NAMALWA (cell line): ENCODE results near the gene NDST3.

ENCODE experiments used
- DNase-seq: peaks from one replicate; pipeline ENCODE4 v3.0.0-alpha.2; 2015; ENCODE audit warnings: low spot score

Gene NDST3

DNA sequence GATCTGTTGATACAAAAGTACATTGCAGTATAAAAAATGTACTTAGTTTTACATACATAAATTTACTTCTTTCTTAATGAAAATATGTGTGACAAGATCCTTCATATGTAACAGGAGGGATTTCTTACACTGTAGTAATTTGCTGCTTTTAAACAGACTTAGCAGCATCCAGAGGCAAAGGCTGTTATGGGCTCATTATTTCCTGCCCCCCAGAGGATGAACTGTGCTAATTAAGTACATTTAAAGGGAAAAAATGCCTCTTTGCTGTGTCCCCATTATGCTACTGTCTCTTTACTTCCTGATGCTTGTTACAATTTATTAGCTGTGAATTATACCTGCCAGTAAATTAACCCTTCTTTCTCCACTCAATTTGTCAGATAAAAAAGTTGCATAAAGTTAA is 47.1 kb downstream of the NDST3 start:
- DNase-seq, result no peak

DNA sequence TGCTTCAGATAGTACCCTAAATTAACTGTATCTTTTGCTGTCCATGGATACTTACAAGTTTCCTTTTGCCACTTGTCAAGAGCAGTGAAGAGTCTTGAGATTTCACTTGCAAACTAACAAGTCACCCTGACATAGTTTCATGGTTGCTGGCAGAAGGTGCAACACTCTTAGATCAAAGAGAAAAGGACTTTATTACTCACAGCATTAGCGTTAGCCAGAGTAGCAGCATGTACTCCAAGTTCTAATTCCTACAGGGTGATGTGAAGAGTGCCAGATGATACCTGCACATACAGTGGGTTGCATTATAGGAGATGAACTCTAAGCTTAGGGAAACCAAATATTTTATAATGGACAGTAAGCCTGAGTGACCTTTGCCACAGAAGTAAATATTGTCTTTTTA is 47.9 kb downstream of the NDST3 start:
- no peak for DNase-seq

DNA sequence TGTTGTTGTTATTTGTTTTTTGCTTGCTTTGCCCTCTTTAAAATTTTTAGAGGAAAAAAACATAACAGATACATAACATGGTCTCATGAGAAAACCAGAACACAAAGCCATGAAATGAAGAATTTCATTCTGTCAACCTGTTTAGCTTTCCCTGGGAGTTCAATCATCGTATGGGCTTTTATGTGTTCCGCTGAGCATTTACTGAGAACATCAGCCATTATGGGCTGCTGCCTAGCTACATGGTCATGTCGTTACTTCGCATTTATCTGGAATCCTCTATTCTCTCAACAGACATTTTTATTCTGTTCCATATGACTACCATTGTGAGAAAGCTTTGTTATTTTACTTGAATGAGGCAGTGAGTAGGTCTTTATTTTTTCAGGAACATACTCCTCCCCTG is 51.4 kb downstream of the NDST3 start:
- no peak for DNase-seq

DNA sequence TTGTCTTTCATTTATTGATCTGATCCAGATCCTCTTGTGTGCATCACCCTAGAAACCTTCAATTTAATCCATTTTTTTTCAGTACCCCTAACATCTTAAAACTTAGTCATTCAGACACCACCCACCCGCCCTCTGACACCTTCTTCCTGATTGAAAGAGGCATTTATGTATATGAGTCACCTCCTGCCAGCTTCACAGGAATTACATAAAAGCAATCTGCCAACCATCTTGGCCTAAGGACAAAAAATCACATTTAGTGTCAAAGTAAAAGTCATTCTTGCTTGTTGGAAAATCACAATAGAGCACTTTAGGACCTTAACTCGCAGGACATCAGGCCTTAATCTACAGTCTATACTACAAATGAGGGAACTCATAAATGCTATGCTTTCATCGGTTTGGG is 52.1 kb downstream of the NDST3 start:
- no peak for DNase-seq

DNA sequence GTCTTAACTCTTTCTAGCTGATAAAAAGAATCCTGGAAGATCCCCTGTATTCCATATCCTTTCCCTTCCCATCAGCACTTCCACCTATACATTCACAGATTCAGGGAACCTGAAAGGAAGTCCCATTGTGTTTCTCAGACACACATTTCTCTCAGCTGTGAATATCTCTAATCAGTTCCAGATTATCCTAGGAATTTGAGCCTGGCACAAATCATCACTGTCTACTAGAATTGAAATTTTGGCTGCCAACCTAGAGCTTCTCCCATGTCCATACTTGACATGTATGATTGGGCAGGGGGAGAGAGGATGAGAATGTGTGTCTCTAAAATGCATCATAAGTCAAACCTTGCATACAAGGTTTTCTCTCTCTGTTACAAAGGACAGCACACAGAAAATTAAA is 53.1 kb downstream of the NDST3 start:
- no peak for DNase-seq

DNA sequence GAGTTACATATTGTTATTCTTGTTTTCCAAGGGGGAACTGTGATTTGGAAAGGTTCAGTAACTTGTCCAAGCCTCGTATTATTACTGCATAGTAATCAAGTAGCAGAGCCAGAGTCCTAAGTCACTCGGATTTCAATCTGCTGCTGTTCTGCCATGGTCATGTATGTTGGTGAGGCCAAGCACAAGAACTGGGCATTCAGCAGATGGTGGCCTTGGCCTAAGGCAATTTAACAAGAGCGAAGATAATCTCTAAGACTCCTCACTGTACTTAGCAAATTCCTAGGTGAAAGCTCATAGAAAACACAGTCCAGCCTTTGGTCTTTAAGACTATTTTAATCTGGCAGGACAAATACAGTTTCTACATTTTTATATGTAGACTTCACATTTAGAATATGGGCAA is 64.8 kb downstream of the NDST3 start:
- no peak for DNase-seq

DNA sequence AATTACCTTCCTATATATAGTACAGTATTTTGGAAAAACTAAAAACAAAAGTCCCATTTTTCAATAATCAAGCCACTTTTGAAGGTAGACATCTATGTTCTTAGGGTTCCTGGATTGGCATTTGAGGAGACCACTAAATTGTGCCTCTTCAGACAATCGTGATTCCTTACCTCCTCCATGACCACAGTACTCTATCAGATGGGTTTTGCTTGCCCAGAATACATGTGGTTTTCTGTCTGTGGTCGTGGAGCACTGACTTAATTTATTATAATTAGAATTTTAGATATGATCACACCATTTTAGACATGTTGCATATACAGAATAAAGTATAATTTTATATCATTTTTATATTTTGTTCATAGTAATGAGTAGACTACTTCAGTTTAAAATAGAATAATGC is 67.9 kb downstream of the NDST3 start:
- DNase-seq, result no peak

DNA sequence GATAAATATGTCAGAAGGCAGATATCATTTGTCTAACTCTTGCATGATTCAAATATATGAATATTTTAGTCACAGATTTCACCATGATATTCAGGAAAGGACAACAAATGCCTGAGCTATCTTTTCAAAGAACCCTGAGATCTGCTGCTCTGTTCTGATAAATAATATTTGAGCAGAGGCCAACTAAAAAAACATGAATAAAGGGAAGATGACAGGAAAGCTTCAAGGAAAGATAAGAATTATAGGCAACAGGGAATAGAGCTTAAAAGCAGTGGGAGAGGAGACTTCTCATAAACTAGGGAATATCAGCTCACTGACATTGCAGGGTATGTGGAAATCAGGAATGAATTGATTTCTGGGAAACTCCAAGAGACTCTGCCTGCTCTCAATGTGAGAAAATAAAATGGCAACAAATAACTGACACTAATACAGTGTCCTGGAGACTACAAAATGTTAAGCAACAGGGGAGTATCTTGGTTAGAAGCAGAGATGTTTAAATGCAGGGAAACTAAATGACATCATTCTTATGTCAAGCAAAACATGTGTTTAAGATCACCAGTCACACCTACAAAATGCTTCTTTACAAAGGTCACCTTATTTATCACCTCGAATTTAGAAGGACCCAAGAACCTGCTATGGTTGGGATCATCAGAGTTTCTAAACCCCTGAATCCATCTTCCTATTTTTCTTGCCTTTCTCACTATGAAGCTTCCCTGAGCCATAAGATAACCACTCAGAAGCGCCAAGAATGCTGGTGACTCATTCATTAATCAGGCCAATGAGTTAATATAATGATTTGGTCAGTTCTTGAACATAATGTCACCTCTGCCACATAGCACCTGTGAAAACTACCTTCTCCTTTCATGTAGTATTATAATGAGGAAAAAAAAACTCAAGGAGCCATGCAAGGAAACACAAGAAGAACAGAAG is 78.1 kb downstream of the NDST3 start:
- no peak for DNase-seq

DNA sequence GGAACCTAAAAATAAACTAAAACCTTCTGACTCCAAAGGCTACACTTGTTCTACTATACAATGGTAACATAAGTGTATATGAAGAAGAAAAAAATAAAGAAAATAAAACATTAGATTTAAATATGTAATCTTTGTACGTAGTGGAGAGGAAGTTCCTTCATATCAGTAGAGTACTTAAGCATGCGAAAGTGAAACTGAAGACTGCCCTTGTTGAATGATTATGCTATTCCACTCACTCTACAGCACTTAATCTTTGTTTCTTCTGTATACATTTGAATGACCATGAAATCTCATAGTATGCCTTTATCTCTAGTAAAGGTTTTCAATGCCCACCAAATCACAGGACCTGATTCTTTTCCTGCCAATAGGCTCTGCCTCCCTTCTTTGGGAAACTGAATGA is 78.9 kb downstream of the NDST3 start:
- DNase-seq, result peak; percentile 21

DNA sequence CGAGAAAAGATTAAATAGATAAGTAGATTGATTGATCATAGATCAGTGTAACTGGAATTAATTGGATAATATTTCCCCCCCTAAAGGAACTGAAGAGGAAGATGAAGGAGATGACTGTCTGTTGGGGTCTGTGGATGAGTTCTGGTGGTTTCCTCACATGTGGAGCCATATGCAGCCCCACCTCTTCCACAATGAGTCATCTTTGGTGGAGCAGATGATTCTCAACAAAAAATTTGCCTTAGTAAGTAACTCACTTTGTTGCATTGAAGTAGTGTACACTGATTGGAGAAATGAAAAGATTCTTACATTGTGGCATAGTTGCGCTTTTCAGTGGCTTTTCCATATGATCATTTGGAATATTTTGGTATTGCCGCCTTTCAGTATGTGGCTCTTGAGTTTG is 80.4 kb downstream of the NDST3 start:
- no peak for DNase-seq

DNA sequence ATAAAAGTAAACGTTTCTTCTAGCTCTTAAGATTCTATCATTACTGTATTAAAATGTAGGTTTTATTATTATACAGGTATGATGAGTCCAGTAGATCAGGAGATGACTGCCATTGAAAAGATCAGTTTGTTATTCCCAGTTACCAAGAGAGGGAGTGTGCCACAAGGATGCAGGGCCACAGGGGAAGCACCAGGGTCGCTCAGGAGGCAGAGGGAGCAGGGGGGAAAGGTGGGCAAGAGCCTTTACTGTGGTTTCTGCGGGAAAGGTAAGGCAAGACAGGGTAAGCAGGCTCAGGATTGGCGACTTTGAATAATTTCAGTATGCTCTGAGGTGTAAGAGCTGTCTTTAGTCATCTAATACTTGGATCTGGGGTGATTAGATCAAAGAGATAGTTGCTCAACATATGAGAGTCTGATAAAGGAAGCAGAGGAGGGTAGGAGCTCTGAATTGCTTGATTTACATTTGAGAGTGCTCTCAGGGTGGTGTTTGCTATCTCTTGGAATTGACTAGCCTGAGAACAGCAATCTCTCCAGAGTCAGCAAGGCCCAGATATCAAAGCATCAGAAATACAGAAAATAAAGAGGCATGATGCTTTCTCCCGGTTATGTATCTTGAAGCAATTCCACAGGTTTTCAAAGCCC is 86.0 kb downstream of the NDST3 start:
- DNase-seq, result no peak

DNA sequence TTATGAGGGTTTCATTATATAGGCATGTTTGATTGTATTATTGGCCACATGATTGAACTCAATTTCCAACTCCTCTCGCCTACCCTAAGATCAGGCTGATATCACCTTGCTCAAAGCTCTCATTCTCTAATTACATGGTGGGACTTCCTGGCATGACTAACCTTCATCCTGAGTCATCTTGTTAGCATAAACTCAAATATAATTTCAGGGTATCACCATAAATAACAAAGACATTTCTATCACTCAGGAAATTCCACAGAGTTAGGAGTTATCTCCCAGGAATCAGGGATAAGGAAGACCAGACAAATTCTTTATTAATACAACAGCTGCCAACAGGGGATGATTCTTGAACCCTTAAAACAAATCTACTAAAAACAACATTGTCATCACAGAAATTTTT is 90.7 kb downstream of the NDST3 start:
- DNase-seq, result no peak

DNA sequence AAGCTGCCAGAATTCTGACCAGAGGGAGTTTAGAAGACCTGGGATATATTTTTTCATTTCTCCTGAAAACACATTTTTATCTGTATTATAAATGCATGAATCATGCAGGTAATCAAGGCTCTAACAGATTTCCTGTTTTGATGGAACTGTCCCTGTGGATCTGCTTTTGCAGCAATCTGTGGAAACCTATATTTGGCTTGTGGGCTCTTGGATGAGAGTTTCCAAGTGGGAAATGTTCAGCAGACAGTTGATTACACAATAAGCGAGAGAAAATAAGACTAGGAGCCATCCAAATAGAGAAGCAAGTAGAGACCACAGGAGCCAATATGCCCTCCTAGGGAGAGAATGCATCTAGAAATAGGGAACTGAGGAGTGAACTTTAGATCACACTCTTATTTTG is 105.0 kb downstream of the NDST3 start:
- DNase-seq, result no peak

DNA sequence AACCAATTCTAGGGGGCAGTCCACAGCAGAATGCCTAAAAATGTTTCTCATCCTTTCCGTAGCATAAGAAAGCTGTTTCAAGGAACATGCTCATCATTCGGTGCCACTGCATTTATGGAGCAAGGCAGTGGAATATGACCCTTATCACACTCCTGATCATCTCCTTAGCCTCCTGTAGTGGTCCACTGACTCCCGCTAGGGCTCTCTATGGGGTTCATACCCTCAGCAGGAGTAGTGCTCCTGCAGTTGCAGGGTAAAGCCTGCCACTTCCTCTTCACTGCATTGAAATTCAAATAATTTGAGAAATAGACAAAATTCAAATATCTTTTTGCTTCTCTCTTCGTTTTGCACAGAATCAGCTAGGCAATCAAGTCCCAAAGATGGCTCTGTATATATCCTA is 107.0 kb downstream of the NDST3 start:
- DNase-seq, result no peak

DNA sequence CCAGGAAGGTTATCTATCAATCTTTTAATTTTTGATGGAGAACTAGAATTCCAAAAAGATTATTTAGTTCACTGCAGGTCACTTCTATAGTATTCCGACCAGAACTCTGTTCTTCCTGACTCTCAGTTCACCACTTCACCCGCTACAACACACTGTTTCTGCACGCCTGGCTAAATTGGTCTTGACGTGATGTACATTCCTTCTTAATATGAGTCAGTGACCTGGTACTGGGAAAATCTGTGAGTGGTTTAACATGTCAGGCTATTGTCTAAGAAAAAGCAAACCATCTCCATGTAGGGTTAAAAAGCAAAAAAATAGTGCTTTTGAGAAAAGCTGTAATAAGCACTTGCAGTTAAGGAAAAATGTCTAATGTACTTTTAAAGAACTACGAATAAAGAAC is 120.4 kb downstream of the NDST3 start:
- no peak for DNase-seq

DNA sequence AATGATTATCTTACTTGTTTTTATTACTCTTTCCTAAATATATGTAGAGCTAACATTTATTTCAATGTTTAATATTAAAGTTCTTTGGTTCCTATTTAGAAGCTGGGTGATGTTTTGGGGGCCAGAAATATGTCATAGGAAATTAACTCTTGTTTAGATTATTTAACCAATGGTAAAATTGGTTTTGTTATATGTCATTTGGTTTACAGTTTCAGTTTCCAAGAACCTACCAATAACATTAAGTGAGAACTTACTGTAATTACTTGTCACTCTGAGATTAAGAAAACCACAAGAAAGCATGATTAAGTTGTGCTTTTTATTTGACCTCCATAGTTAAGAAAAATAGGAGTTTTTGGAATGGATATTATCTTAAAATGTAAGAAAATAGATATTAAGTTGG is 121.2 kb downstream of the NDST3 start:
- no peak for DNase-seq

DNA sequence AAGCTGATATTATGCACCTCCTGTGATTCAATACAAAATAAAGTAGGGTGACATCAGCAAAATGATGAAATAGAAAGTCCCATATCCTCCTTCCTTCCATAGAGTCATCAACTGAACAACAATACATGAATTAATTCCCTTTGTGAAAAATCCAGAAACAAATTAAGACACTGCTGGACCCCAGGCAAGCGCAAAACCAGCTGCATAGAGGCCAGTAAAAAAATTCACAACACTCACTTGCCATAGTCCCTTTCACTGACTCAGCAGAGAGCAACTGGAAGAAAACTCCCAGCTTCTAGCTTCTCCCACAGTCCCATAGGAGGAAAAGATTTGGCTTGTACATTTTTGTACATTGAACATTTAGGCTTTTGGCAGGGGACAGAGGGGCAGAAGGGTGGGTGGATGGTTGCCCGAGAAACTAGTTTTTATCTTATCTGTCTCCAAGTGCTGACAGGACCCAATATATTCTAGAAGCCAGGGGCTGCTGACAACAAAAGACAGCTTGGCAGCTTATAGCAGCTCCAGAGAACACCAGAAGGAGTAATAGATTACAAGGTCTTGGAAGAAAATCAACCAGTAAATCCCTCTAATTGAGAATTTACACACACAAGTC is 124.6 kb downstream of the NDST3 start:
- DNase-seq, result no peak

DNA sequence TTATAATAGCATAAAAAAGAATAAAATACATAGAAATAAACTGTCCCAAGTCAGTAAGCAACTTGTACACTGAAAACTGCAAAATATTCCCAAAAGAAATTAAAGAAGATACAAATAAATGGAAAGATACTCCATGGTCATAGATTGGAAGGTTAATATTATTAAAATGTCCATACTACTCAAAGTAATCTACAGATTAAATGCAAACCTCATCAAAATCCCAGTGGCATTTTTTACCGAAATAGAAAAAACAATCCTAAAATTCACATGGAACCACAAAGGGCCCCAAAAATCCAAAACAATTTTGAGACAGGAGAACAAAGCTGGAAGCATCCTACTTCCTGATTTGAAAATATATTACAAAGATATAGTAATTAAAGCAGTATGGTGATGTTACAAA is 133.0 kb downstream of the NDST3 start:
- DNase-seq, result no peak

DNA sequence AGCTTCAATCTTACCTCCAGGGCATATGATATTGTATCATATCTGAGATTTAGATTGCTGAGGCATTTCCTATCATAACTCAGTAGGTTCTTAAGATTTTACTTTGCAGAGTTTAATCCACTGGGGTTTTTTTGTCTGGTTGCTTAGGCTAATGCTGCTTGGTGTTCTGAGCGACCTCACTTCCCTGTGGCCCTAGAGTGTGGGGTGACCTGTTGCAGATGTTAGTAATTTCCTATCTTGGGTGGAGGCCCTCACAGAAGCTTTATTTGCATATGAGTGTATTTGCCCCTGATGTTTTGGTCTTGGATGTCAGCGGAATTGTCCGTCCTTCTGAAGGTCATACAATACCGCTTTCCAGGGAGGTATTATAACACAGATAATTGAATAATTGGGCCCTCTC is 137.1 kb downstream of the NDST3 start:
- DNase-seq, result no peak

DNA sequence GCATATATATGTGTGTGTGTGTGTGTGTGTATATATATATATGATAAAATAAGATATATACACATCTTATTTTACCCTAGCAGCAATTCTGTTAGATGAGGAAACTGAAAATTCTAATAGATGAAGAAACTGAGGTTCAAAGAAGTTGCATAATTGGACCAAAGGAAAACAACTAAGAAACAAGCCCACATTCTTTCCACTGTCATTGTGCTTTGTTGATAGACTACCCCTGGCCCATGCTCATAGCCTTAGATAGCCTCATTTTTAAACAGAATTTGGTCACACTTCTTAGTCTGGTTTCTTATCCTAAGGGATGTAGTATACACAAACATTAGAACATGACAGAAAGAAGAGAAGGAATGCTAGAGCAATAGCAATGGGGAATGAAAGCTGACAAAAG is 138.8 kb downstream of the NDST3 start:
- DNase-seq, result no peak

DNA sequence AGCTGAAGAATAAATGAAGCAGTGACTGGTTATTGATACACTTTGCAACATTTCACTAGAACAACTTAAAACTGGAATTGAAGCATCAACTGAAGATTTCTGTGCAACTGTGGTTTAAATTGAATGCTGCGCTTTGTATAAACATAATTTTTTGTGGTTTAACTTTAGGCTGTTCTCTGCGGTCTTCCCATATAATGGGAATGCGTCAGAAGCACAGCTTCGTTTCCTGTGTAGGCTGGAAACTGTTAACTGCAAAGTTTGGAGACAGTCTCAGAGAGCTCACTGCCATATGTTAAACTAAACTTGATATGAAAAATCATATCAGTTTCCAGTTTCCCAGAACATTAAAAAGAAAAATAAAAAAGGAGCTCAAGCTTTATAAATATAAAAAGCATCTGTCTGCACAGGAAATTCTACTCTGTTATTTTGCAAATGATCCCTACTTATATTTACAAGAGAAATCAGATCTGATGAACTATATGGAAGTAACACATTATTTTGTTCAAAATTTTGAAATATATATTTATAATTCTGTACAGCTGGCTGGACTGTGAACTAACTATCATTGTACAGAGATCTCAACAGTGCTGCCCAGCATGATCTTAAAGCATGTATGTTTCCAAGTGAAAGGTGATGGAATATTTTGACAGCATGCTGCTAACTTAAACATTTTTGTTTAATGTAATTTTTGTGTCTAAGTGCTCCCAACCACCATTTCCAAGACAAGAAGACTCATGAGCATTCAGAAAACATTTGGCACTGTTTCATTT is 139.9 kb downstream of the NDST3 start:
- no peak for DNase-seq

DNA sequence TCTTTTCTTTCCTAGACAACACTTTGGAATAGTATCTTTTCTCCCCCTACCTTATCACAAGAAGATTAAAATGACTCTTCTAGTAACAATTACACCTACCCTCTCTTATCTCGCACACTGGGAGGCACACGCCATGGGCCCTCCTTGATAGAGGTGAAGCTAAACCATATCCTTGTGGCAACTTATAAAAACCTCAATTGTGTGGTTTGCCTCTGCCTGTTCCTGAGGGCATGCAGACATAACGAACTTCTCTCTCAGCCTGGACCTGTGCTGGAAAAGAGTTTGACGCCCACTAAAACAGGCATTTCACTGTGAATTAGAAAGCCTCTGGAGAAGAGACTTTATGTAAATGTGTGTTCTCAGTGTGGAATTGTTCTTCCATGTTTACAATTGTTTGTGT is 141.2 kb downstream of the NDST3 start:
- no peak for DNase-seq

DNA sequence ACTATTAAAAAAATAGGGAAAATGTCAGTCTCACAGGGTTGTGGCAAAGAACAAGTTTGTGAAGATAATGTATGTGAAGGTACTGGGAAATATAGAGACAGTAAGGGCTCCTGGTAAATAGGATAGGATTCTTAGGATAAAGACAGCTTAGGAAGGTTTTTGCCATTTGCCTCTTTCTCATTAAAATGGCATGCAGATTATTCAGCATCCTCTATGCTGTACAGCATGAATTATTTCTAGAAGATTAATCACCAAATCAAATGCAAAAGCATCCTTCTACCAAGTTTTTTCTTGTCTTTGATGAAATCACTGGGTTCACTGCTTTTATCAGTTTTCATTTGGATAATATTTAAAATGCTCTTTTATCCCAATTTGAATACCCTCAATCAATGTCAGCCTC is 142.8 kb downstream of the NDST3 start:
- DNase-seq, result no peak
